Stimulated activated CD4-positive, alpha-beta T cell treated with anti-CD3 and anti-CD28 coated beads, TNF-alpha, amount 100 ng/mL, for 24 hours (primary cell): Measurements from ENCODE around the gene TMEM205.
"Not testable (repeated sequence)": the region's sequence is repeated elsewhere in the genome, so short reads cannot be mapped to it uniquely, and the experiment has no call there.

Experiments used
- DNase-seq, 3 experiments: peaks; one replicate each; pipeline ENCODE4 v3.0.0-alpha.2; 2020; ENCODE audit warnings: low read depth in 3 of 3

Gene TMEM205

DNA sequence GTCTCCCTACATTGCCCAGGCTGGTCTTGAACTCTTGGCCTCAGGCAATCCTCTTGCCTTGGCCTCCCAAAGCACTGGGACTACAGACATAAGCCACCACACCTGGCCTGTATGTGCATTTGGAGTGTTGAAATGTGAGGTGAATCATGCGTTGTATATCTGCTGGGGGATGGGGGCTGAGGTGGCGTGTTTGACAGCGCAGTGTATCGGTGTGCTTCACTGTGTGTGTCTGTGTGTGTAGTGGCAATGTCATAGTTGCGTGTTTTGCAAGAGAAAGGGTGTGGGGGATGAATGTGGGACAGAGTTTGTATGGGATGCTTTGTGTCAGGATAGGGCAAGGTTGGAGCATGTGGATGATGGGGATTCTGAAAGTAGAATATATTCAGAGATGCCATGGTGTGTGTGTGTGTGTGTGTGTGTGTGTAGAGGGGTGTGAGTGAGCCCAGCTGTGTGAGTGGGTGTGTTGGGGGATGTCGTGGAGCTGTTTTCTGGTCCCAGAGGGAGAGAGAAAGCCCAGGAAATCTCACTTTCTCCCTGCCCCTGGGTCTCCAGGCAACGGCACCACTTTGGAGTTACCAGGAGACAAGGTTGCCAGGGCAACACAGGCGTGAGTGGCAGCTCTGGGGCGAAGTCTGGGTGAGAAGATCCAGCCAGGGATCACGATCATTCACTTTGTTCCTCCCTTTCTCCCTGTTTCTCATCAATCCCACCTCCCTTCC lies 27.3 kb upstream of the TMEM205 start:
- DNase-seq = no peak

DNA sequence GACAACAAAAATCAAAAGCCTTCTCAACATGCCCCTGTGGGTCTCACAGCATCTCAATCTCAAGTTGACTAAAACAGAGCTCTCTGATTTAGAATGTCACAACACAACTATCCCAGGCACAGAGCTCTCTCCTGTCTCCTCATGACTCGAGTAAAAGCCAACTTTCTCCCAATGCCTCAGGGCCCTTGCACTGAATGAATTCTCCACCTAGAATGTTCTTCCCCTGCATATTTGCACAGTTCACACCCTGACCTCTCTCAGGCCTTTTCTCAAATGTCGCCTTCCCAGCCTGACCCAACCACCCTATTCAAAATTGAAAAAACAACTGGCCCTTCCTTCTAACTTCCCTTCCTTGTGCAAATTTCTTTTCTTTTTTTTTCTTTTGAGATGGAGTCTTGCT lies 24.7 kb upstream of the TMEM205 start:
- no peak for DNase-seq

DNA sequence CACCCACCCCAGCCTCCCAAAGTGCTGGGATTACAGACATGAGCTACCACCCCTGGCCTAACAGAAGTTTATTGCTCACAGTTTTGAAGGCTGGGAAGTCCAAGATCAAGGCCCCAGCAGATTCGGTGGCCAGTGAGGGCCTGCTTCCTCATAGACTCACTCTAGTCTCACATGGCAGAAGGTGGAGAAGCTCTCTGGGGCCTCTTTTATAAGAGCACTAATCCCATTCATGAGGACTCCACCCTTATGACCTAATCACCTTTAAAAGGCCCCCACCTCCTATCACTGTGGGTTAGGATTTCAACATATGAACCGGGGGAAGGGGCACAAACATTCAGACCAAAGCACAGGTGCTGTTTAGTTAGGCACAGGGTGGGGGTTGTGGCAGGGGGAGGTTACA lies 21.5 kb upstream of the TMEM205 start:
- DNase-seq = no peak

DNA sequence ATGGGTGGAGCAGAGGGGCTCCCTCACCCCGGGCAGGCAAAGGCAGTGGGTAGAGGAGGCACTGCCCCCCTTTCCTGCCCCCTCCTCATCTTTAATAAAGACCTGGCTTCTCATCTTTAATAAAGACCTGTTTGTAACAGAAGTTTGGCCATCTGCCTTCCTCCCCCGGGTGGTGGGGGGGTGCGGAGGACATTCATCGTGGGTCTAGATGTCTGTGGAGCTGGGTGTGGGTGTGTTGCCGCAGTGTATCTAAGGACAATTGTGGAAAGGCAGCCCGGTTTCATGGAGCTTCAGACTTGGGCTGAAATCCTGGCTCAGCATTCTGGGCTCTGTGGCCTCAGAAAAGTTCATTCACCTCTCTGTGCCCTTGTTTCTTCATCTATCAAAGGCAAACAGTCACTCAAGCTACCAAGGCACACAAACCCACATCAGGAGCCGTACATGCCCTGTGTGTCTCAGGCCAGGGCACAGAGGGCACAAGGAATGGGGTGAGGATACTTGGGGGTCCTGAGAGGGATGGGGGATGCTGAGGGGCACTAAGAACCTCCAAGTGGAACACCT lies 19.6 kb upstream of the TMEM205 start:
- no peak for DNase-seq

DNA sequence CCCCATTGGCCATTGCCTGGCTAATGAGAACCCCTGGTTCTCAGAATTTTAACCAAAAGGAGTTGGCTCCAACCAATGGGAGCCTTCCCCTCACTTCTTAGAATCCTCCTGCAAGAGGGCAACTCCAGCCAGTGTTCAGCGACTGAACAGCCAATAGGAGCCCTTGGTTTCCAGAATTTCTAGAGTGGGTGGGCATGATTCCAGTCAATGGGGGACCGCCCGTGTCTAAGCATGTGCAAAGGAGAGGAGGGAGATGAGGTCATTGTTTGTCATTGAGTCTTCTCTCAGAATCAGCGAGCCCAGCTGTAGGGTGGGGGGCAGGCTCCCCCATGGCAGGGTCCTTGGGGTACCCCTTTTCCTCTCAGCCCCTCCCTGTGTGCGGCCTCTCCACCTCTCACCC lies 18.9 kb upstream of the TMEM205 start:
- DNase-seq = no peak

DNA sequence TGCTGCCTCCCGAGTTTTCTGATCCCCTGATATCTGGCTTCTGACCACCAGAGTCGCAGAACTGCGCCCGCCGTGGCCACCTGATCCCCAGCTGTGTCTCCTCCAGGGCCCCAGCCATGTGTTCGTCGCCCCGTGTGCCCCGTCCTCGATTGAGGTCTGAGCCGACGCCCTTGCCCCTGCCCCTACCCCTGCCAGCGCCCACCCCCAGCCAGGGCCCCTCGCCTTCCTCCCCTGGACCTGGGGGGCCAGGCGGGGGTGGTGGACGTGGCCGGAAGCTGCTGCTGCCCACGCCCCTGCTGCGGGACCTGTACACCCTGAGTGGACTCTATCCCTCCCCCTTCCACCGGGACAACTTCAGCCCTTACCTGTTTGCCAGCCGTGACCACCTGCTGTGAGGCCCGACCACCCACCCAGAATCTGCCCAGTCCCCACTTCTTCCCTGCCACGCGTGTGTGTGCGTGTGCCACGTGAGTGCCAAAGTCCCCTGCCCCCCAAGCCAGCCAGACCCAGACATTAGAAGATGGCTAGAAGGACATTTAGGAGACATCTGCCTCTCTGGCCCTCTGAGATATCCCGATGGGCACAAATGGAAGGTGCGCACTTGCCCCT lies 18.3 kb upstream of the TMEM205 start:
- DNase-seq = no peak

DNA sequence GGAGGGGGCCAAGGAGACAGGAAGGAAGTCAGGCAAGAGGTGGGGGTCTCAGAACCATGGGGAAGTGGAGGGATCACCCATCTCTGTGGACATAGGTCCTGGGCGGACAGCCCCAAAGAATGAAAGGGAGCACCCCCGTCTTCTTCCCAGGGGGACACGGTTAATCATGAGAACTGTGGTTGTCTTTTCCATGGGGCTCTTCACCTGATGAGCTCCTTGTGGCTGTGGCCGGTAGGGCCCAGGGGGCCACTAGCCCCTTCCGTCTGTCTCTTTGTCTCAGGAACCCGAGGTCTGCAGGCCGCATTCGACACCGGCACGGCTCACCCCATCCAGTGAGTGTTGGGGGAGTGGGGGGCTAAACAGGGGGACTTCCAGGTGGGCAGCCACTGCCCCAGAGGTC lies 17.8 kb upstream of the TMEM205 start:
- no peak for DNase-seq

DNA sequence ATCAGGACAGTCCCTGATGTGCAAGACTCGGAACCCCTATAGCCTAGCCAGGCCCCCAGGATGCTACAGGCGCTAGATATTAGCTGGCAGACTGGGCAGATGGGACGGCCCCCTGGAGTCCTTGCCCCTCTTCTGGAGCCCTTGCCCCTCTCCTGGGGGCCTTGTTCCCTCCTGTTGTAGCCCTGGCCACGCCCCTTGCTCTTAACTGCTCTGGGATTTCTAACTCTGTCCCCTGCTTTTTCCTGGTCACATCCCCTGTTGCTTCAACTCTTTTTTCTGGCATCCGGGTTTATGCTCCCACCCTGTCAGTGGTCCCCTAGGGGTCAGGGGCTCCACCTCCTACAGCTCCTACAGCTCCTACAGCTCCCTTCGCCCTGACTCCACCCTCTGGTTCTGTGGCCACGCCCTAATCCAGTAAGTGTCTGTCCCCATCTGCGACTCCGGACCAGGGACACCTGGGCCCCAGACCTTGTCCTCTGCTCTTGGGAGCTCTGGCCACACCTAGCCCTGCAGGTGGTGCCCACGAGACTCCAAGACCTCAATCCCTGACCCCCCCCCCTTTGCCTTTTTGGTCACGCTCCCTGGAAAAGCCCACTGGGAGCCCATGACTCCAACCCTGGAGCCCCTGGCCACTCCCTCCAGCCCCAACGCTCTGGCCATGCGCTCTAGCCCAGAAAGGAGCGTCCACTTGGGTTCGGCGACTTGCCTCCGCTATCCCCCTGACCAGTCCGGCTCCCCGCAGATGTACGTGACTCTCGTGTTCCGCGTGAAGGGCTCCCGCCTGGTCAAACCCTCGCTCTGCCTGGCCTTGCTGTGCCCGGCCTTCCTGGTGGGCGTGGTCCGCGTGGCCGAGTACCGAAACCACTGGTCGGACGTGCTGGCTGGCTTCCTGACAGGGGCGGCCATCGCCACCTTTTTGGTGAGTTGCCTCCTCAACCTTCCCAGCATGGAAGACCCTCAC lies 16.0 kb upstream of the TMEM205 start:
- DNase-seq = no peak

DNA sequence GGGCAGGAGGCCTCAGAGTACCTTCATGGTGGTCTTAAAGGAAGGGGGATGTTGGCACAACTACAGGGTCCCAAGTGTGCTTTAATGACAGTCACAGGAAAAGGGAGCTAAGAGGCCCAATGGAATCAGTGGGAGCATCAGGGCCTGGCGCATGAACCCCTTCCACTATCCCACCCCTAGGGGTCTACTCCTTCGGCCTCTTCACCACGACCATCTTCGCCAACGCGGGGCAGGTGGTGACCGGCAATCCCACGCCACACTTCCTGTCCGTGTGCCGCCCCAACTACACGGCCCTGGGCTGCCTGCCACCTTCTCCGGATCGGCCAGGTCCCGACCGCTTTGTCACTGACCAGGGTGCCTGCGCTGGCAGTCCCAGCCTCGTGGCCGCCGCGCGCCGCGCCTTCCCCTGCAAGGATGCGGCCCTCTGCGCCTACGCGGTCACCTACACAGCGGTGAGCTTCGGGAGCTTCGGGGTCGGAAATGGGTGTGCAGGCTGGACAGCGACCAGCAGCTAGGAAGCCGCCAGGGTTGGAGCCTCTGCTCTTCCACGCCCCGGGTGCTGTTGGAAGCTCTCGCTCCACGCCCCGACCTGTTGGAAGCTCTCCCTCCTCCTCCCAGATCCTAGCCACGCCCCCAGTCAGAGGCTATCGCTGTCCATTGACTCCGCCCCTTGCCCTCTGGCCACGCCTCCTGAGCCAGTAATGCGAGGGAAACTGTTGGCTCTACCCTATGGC lies 15.1 kb upstream of the TMEM205 start:
- peak in 1 of 3 experiments; percentile 28 for DNase-seq

DNA sequence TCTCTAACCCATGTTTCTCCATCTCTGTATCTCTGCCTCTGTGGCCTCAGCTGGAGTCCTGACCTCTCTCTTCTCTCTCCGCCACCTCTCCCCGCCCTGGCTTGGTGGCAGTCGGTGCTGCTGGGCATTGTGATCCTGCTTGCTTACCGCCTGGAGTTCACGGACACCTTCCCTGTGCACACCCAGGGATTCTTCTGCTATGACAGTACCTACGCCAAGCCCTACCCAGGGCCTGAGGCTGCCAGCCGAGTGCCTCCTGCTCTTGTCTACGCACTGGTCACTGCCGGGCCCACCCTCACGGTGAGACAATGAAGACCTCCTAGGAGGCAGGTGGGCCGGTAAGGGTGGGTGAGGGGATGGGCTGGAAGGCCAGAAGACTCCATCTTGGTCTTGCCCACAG lies 13.4 kb upstream of the TMEM205 start:
- no peak for DNase-seq

DNA sequence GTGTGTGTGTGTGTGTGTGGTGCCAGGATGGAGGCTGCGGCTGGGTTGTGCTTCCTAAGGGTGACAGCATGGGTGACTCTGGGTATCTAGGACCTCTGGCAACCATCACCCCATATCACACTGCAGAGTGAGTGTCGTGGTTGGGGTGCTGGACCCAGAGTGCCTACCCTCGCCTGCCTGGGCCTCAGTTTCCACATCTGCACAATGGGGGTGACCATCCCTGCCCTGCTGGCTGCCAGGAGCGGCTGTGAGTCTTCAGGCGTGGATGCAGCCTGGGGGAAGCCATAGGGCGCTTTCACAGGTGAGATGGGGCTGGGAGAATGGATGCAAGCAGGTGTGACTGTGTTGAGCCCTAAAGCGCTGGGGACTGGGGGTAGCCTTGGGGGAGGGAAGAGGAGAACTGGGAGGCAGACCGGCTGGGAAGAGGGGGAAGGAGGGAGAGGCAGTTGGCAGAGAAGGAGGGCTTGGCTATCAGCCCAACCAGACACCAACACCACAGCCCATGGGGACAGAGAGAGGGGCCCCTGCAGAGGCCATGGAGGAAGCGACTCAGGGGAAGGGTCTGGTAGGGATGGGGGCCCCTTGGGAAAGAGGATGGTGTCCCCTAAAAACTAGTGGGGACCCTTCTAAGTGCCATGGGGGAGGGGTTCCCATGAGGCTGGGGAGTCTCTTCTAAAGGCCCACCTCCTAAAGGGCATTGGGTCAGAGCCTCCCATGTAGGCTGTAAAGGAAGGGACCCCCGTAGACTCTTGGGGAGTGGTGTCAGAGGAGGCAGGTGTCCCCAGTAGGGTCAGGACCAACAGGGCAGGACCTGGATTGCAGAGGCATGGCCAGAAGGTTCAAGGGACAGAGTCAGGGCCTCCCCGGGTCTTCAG lies 10.8 kb upstream of the TMEM205 start:
- no peak for DNase-seq

DNA sequence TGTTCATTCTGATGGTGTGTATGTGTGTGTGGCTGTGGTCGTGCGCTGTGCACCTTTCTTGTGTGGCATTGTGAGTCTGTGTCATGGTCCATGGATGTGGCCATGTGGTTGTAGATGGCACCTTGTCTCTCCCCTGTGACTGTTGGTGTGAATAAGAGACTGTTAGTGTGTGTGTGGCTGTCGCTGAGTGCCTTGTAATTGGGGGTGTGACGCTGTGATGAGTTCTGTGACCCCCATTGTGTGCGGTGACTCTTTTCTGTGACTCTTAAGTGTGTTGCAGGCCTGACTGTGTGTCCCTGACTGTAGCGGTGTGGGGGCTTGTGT lies 10.0 kb upstream of the TMEM205 start:
- DNase-seq = no peak

DNA sequence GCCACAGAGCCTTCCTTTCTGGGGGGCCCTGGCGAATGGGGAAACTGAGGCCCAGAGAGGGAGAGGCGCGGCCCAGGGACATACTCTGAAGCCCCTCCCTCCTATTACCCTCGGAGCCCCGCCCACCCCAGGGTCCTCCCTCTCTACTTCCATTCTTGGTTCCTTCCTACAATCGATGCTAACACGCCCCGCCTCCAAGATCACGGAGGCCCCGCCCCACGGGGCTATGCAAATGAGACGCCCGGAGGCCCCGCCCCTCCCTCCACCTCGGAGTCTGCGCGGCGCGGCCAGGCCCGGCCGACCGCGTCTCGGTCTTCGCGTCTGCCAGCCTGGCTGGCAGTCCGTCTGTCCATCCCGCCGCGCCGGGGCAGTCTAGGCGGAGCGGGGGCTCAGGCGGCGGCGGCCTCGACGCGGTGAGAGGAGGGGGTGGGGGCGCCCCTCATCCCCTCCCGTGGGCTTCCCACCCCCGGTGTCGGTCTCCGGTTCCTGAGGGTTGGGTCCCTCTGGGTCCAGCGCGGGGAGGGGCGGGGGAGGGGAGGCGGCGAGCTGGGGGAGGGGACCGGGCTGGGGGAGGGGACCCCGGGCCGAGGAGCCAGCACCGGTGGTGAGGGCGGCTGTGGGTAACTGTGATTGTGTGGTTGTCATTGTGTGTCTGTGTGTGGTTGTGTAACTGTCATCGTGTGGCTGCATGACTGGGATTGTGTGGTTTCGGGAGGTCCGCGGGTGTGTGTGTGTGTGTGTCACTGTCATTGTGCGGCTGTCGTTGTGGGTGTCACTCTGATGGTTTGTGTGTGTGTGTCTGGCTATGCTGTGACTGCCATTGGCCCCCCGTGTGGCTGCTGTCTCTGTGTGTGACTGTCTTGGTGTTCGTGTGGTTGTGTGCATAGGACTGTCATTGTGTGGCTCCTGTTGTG lies 9.3 kb upstream of the TMEM205 start, which contains the start of gene PLPPR2:
PLPPR2 (plus strand) TSS at position 273 of the 914 bp plus-strand sequence. CDS start 2,242 bp downstream, outside the sequence.
- DNase-seq = peak; percentile 71 to 86 (median 75)

DNA sequence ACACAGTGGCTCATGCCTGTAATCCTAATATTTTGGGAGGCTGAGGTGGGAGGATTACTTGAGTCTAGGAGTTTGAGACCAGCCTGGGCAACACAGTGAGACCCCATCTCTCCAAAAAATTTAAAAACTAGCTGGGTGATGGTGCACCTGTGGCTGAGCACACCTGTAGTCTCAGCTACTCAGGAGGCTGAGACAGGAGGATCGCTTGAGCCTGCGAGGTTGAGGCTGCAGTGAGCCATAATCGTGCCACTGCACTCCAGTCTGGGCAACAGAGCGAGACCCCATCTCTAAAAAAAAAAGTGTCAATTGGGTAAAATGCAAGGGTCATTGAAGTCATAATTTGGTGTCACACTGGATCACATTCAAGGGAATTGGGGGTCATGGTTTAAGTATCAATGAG lies 8.0 kb upstream of the TMEM205 start:
- not testable (repeated sequence) for DNase-seq

DNA sequence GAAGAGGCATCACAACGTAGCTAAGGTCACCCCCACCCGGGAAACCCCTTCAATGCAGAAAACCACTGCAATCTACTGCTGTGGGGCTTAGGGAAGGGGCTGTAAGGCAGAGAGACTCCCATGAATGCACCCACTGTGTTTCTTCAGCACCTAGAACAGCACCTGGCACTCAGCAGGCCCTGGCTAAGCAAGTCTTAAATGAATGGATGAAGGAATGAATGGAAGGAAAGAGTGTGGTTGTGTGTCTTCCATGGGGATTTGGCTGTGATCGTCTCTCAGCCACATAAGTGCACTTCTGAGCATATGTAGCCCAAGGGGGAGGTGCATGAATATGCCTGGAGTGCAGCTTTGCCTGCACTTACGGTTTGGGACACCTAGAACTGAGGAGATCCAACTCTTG lies 3.1 kb upstream of the TMEM205 start:
- no peak for DNase-seq

DNA sequence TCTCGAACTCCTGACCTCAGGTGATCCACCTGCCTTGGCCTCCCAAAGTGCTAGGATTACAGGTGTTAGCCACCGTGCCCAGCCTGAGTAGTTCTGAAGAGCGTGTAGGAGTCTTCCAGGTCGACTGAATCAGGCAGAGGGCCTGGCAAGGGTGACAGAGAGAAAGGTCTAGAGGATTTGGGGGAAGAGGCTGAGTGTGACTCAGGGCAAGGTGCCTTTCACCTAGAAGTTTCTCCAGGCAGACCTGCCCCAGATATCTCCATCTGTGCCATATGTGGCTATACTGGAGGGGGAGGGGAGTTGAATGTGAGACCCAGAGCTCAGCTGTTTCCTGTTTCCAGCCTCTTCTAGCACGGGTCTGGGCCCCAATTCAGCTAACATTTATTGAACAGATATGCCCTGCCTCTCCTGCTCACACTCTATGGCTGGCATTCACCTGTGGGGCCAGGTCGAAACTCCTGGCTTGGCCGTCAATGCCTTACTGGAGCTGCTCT lies 1.5 kb upstream of the TMEM205 start:
- no peak for DNase-seq

DNA sequence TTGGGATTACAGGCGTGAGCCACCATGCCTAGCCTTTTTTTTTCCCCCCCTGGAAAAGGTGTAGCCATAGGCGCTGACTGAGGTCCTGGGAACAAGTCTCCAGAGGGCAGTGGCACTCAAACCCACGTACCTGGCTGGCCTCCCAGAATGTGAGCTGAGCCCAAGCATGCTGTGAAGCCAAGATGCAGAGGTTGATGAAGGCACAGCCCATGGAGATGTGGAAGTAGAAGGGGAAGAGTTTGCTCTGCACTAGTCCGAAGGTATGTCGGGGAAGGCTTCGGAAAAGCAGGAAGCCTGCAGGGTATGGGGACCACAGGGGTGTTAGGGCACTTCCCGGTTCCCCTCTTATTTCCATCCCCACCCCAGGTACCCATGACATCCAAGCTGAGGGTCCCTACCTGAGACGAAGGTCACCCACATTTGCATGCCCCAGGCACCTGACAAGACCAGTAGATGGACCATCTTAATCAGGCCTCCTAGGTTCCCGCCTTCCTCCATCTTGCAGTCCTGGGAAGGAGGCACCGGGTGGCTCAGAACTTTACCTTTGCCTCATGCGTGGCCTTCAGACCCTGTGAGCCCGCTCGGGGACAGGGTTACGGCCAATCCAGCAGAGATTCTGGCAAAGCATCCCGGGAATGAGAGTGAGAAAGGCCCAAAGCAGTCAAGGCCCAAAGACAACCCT lies 805 bp downstream of the TMEM205 start:
- DNase-seq = no peak

DNA sequence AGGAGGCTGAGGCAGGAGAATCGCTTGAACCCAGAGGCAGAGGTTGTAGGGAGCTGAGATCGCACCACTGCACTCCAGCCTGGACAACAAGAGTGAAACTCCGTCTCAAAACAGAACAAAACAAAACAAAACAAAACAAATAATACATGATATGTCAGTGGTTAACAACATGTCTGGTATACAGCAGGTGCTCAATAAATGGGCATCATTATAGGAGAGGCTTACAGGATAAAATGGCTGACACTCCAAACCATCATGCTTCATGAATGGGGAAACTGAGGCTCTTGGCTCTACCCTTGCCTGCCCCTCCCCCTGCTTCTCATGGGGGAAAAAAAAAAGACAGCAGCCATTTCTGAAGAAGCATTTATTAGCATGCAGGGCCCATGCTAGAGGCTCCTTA lies 3.6 kb downstream of the TMEM205 start:
- no peak for DNase-seq

DNA sequence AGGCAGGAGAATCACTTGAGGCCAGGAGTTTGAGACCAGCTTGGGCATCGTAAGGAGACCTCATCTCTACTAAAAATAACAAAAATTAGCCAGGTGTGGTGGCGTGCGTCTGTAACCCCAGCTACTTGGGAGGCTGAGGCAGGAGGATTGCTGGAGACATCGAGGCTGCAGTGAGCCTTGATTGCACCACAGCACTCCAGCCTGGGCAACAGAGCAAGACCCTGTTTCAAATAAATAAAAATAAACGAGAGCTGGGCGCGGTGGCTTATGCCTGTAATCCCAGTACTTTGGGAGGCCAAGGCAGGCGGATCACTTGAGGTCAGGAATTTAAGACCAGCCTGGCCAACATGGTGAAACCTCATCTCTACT lies 6.0 kb downstream of the TMEM205 start:
- not testable (repeated sequence) for DNase-seq
